PFSK-1 (cell line): ENCODE data around the gene TMEM220.

ENCODE experiments used
- FOXP2 ChIP-seq: optimal IDR thresholded peaks from 2 replicates; pipeline ENCODE3; 2011; ENCODE audit warnings: borderline replicate concordance, control low read depth, inconsistent platforms; ENCODE audit not compliant: insufficient read depth; ENCODE audit errors: extremely low read length, extremely low read depth
- POLR2AphosphoS5 ChIP-seq: IDR thresholded peaks from 2 replicates; pipeline ENCODE4 v1.6.1; 2012; ENCODE audit warnings: low read depth, mild to moderate bottlenecking, control low read depth, low read length, moderate library complexity
- SIN3A ChIP-seq: IDR thresholded peaks from 2 replicates; pipeline ENCODE4 v1.6.1; 2012; ENCODE audit warnings: mild to moderate bottlenecking, low read length, moderate library complexity, borderline replicate concordance; ENCODE audit not compliant: insufficient read depth
- TAF1 ChIP-seq: IDR thresholded peaks from 2 replicates; pipeline ENCODE4 v1.6.1; 2012; ENCODE audit warnings: low read length, control low read depth, borderline replicate concordance; ENCODE audit not compliant: insufficient read depth
- TF ChIP-seq, protein P1 (sequence below), 2 experiments: IDR thresholded peaks; 2 replicates each; pipeline versions ENCODE4 v1.6.1 to v1.8.0; 2011 to 2012; ENCODE audit warnings: low read depth in 2 of 2, low read length in 2 of 2, control low read depth in 1 of 2, inconsistent platforms in 1 of 2, mild to moderate bottlenecking in 1 of 2, moderate library complexity in 1 of 2; ENCODE audit not compliant: insufficient read depth in 1 of 2

The TMEM220 gene

DNA sequence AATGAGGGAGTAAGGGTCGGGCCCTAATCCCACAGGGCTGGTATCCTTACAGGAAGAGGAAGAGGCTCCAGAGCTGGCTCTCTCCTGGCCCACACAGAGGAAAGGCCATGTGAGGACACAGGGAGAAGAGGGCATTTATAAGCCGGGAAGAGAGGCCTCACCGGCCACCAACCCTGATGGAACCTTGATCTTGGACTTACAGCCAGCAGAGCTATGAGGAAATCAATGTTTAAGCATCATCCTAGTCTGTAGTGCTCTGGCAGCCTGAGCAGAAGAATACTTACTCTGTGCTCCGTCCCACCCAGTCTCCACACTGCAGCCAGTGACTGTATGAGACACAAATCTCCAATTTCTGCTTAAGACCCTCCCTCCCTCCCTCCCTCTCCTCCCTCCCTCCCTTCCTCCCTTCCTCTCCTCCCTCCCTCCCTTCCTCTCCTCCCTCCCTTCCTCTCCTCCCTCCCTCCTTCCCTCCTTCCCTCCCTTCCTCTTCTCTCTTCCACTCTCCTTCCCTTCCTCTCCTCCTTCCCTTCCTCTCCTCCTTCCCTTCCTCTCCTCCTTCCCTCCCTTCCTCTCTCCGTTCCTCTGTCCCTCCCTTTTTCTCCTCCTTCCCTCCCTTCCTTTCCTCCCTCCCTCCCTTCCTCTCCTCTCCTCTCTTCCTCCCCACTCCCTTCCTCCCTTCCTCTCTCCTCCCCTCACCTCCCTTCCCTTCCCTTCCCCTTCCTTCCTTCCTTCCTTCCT lies 8.9 kb upstream of the TMEM220 start:
- no peak for TF ChIP-seq POLR2AphosphoS5
- no peak for TF ChIP-seq SIN3A
- TF ChIP-seq, protein P1, sequence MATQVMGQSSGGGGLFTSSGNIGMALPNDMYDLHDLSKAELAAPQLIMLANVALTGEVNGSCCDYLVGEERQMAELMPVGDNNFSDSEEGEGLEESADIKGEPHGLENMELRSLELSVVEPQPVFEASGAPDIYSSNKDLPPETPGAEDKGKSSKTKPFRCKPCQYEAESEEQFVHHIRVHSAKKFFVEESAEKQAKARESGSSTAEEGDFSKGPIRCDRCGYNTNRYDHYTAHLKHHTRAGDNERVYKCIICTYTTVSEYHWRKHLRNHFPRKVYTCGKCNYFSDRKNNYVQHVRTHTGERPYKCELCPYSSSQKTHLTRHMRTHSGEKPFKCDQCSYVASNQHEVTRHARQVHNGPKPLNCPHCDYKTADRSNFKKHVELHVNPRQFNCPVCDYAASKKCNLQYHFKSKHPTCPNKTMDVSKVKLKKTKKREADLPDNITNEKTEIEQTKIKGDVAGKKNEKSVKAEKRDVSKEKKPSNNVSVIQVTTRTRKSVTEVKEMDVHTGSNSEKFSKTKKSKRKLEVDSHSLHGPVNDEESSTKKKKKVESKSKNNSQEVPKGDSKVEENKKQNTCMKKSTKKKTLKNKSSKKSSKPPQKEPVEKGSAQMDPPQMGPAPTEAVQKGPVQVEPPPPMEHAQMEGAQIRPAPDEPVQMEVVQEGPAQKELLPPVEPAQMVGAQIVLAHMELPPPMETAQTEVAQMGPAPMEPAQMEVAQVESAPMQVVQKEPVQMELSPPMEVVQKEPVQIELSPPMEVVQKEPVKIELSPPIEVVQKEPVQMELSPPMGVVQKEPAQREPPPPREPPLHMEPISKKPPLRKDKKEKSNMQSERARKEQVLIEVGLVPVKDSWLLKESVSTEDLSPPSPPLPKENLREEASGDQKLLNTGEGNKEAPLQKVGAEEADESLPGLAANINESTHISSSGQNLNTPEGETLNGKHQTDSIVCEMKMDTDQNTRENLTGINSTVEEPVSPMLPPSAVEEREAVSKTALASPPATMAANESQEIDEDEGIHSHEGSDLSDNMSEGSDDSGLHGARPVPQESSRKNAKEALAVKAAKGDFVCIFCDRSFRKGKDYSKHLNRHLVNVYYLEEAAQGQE (IDR thresholded peaks at IDR 0.05; ENCODE audit: insufficient read depth in 1 of 2, low read depth in 2 of 2, low read length in 2 of 2): no peak
- no peak for TF ChIP-seq FOXP2
- no peak for TF ChIP-seq TAF1

DNA sequence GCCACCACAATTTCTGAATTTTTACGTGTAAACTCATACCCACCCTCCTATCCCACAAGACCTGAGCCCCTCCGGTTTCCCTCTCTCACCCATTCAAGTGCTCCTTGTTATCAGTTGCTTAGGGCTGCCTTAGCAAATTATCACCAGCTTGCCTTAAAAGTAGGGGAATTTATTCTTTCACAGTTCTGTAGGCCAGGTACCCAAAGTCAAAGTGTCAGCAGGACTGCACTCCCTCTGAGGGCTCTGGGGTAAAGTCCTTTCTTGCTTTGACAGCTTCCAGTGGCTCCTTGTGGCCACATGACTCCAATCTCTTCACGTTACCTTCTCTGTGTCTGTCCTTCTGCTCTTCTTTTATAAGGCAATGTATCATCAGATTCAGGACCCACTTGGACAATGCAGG lies 7.9 kb upstream of the TMEM220 start:
- TF ChIP-seq TAF1 (no peak), SIN3A (no peak), FOXP2 (no peak), POLR2AphosphoS5 (no peak)
- TF ChIP-seq, protein P1 (IDR thresholded peaks at IDR 0.05; ENCODE audit: insufficient read depth in 1 of 2, low read depth in 2 of 2, low read length in 2 of 2): no peak

DNA sequence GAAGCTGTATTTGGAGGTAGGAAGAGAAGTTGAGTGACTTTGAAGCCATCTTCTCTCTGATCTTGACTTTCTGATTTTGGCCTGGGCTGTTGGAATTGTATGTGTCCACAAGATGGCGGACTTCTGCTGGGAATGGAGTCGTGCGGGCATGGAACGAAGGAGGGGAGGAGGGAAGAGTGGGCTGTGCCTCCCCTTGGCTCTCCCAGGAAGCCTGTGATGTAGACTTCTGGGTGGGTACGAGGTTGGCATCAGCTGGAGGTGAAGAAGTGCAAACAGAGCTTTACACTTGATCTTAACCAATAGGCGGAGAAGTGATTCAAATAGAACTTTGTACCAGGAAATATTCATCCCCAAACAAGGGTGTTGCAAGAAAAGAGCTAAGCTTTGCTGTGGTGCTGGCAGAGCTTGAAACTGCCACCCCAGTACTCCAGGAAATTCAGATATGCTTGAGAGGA lies 7.4 kb upstream of the TMEM220 start:
- no peak for TF ChIP-seq FOXP2
- TF ChIP-seq, protein P1 (IDR thresholded peaks at IDR 0.05; ENCODE audit: insufficient read depth in 1 of 2, low read depth in 2 of 2, low read length in 2 of 2): no peak
- TF ChIP-seq TAF1: no peak
- no peak for TF ChIP-seq SIN3A
- no peak for TF ChIP-seq POLR2AphosphoS5

DNA sequence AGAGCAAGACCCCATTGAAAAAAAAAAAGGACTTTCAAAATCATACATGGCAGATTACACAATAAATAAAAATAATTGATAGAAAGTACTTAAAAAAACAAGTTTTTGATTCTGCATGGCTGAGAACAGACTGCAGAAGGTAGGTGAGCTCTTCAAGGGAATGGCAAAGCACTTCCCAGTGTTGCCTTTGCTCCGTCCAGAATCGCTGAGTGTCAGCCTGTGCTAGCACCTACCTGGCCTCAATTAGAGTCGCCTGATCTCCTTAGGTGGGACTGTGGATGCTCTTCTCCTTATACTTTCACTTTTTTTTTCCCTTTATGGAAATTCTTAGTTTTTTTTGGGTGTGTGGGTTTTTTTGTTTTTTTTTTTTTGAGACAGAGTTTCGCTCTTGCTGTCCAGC lies 6.0 kb upstream of the TMEM220 start:
- TF ChIP-seq TAF1: no peak
- TF ChIP-seq POLR2AphosphoS5: no peak
- no peak for TF ChIP-seq FOXP2
- no peak for TF ChIP-seq SIN3A
- TF ChIP-seq, protein P1 (IDR thresholded peaks at IDR 0.05; ENCODE audit: insufficient read depth in 1 of 2, low read depth in 2 of 2, low read length in 2 of 2): no peak

DNA sequence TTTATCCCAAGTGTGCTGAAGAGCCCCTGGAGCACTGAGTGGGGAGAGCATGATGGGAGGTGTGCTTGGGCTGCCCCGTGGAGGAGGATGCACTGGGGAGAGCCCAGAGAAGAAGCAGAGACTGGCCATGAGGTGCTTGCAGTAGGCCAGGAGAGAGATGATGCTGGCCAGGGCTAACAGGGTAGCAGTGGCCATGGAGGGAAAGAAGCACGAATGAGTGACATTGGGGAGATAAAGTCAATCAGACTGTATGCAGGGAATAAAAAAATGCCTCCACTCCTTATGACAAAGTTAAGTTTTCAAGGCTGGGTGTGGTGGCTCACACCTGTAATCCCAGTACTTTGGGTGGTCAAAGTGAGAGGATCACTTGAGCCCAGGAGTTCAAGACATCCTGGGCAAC lies 5.4 kb upstream of the TMEM220 start:
- no peak for TF ChIP-seq POLR2AphosphoS5
- no peak for TF ChIP-seq SIN3A
- TF ChIP-seq TAF1: no peak
- TF ChIP-seq, protein P1 (IDR thresholded peaks at IDR 0.05; ENCODE audit: insufficient read depth in 1 of 2, low read depth in 2 of 2, low read length in 2 of 2): no peak
